Activated effector memory CD4-positive, alpha-beta T cell treated with anti-CD3 and anti-CD28 coated beads, Interleukin-2, amount 50 U/mL, for 16 hours (primary cell): Measurements from ENCODE around the gene SLC38A11.

ENCODE experiments used
- DNase-seq: peaks from one replicate; pipeline ENCODE4 v3.0.0-alpha.2; 2020

SLC38A11 gene

DNA sequence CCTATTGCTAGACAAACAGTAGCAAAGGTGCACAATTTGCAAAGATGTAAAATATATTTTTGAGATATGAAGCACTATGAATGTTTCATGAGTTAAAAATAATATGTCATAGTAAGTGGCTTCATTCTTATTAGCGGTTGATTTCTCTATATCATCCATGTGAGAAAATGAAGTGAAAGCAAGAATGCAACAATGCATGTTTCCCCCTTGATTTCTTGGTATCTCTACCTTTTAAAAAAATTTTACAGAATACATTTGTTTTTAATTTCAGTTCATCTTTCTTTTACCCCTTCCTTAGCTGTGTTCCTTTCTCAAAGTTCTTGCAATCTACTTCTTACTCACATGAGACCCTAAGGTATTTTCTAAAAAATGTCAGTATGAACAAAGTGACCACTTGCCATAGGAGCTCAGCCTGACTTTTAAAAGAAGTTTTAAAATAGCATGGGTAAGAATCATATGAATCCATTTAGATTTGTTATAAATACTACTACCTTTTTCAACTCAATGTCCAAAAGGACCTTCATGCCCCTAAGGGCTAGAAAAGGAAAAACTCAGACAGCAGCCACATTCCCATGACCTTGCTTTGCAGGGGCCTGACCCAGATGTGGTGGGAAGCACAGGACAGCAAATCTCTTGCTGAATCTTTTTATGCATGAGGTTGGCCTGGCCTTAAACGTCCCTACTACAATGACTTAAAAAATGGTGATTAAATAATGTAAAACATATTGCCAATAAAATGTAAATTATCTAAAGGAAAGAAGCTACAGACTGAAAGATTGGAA is 14.8 kb upstream of the SLC38A11 start:
- no peak for DNase-seq

DNA sequence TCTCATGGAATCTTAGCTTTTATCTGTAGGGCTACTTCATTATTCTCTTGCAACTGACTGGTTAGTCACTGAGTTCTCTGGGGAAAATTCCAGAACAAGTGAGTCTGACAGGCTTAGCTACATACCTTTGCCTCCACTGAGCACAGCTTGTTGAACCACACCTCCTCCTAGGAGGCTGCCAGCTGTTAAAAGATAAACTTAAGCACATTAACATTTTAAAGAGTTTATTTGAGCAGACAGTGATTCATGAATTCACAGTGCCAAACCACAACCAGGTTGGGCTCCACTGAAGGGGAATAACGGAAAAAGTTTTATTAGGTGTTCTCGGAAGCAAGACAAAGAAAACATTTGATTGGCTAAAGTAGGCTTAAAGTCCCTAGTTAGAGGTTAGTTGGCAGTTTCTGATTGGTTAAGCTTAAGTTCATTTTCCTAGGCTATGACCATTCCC is 12.5 kb upstream of the SLC38A11 start:
- DNase-seq = no peak

DNA sequence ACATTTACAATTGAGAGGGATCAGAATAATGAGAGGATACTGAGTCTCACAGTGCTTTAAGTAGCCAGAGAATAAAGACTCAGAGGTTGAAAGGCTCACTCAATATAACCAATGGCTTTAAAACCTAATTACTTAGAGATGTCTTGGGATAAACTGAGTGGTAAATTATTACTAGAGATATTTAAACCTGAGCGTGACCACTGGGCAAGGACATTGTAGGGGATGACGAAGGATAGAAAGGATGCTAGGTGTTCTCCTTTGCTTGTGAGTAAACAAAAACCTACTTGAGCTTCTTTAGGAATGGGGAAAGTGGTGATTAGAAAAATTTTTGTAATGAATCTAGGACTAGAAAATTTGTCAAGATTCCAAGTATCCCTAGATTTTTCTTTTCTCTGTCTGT is 12.0 kb upstream of the SLC38A11 start:
- no peak for DNase-seq

DNA sequence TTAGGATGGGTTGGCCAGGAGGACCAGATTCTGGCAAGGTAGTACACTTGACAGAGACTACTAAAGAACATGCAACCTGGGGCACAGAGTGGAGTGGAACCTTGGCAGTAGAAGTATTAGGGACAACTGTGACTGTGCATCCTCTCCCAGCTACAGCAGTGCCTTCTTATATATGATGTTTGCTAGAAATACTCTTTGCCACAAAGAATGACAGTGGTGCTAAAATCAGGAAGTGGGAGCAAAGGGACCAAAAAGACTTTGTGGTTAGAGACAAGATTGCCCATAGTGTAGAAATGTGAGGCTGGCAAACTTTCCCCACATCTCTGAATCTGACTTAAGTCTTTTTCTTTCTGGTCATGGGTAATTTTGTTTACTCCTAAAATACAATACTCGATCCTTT is 9.4 kb upstream of the SLC38A11 start:
- DNase-seq = no peak

DNA sequence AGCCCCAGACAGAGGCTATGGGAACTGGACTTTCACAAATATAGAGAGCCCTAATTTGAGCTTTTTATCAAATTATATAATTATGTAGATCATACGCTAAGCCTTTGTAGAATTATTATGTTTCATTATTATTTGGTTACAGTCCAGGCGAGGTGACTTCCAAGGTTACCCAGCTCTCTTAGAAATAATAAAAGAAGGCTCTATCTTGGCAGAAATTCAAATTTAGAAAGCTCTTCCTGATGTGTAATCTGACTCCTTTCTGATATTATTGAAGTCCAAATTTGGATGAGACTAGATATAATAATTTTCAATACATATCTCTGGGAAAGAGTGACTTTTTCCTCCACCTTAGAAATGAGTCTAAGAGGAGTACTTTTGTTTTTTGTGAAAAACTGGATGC is 4.8 kb upstream of the SLC38A11 start:
- no peak for DNase-seq

DNA sequence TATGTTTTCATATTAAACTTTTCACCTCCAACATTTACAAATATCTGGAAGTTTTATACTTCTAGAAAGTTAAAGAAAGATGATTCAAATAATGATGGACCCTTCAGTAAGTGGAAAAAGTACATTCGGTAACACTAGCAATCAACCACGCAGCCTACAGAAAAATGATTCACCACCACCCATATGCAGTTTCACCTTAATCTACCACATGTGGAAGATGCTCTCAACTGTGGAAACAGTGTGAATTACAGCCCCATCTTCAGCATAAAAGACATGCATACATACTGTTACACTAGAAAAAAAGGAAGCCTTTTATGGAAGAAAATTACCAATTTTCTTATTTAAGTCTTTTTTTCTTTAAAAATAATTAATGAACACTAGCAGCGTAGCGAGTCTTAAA is 1.1 kb downstream of the SLC38A11 start:
- DNase-seq = no peak

DNA sequence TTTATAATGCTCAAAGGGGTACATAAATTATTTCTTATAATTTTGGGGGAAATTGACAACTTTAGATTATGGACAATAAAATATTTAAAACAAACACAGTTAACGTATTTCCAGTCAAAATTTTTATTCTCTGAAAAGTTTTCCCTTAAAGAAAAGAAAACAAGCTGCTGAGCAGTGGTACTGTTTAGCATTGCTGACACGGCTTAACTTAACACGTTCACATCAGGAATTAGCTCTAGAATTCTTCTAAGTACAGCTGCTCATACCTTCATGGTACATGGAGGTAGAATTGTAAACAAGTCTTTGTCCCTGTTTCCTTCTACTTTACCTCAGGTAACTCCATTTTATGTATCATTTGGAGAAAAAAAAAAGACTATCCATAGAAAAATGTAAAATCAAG is 2.0 kb downstream of the SLC38A11 start:
- no peak for DNase-seq

DNA sequence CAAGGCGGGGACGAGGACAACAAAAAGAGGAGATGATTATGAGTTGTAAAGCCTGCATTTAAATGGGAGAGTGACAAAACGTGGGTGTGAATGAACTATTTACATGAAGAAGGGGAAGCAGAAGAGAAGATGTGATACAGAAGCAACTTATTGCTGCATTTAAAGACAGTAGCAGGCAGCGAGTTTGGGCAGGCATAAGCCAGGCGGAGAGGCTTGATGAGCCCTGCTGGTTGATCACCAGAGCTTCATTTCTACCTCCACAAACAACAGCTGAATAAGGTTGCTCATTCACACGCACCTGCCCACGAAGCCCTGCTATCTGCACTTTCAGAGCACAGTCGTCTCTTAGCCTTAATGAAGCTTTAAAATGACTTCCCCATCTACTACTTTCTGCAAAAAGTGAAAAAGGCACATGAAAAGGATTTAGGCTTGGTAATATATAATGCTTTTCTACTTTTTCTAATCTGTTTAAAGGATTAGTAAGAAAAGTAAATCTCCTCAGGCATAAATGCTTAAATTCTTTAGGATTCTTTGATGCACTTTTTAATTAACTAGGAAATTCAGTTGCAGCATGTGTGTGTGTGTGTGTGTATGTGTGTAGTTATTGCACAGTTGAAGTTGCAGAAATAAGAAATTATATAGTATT is 3.1 kb downstream of the SLC38A11 start:
- DNase-seq = no peak

DNA sequence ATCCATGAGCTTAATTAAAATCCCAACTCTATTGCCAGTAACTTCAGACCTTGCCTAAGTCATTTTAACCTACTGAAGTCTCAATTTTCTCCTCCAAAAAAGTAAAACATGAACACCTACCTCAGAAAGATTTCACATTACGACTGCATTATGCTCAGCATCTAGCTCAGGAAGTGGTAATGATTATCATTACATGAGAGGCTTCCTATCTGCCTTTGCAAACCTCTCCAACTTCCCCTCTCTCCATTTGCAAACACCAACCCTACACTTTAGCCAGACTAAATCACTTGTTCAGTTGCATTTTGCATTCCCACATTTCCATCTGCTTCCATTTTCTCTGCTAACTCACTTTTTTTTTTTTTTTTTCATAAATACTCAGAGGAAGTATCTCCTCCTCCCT is 6.8 kb downstream of the SLC38A11 start:
- no peak for DNase-seq

DNA sequence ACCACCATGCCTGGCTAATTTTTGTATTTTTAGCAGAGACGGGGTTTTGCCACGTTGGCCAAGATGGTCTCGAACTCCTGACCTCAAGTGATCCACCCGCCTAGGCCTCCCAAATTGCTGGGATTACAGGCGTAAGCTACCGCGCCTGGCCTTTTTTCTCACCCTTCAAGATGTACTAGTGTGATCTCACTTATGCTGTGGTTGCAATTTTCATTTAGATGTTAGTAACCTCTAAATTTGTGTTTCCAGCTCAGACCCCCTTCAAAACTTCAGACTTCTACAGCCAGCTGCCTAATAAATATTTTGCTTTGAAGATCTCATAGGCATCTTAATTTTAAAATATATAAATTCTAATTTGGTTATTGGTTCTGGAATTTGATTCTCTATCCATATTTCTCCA is 8.0 kb downstream of the SLC38A11 start:
- no peak for DNase-seq

DNA sequence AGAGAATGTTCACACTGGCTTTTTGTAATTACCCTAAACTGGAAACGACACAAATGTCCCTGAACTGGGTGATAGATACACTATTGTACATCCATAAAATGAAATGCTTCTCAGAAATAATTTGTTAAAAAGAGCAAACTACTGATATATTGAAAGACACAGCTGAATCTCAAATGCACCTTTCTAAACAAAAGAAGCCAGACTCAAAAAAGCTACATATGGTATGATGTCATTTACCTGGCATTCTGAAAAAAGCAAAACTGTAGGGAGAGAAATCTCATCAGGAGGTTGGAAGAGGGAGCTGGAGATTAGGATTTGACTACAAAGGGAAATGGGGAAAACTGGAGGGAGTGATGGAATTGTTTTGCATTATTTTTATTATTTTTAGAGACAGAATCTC is 12.0 kb downstream of the SLC38A11 start:
- DNase-seq = no peak

DNA sequence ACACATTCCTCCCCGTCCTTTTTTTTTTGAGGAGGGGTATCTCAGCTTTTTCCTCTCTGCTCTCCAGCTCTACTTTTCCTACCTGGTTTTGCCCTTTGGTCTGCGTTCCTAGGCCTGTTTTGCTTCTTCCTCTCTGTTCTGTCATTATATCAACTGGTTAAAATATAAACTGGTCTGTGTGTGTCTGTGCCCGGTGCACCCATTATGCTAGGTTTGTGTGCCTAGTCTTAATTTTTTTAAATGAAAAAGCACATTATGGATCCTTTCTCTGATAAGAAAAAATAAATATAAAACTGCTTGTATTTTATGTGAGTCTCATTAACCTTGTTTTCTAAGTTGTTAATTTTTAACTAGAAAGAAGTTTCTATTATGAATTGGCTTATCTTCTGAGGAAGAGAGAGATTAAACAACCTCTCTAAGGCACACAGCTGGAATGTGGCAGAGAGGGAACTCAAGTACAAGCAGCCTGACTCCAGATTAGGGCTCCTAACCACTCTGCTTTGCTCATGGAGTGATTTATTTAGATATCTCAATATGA is 17.4 kb downstream of the SLC38A11 start:
- no peak for DNase-seq

DNA sequence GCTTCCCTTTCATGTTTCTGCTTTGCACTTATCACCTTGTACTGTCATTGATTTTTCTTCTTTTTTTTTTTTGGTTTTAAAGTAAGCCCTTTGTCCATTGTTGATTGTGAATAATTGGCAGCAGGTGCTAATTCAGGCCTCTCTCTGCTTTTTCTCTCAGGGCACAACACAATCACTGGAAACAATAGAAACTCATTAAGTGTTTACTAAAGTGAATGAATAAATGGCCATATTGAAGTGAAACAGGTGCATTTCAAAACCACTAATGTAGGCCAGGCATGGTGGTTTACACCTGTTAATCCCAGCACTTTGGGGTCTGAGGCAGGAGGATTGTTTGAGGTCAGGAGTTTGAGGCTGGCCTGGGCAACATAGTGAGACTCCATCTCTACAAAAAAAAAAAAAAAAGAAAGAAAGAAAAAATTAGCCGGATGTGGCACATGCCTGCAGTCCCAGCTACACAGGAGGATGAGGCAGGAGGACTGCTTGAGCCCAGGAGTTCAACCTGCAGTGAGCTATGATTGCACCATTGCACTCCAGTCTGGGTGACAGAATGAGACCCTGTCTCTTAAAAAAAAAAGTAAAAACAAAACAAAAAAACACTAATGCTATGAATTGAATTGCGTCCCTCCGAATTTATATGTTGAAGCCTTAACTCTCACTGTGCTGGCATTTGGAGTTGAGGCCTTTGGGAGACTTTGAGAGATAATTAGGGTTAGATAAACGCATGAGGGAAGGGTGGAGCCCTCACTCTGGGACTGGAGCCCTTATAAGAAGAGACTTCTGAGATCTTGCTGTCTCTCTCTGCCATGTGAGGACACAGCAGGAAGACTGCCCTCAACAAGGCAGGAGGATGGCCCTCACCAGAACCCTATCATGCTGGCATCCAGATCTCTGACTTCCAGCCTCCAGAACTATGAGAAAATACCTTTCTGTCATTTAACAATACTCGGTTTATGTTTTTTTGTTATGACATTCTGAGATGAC is 19.9 kb downstream of the SLC38A11 start:
- DNase-seq = no peak

DNA sequence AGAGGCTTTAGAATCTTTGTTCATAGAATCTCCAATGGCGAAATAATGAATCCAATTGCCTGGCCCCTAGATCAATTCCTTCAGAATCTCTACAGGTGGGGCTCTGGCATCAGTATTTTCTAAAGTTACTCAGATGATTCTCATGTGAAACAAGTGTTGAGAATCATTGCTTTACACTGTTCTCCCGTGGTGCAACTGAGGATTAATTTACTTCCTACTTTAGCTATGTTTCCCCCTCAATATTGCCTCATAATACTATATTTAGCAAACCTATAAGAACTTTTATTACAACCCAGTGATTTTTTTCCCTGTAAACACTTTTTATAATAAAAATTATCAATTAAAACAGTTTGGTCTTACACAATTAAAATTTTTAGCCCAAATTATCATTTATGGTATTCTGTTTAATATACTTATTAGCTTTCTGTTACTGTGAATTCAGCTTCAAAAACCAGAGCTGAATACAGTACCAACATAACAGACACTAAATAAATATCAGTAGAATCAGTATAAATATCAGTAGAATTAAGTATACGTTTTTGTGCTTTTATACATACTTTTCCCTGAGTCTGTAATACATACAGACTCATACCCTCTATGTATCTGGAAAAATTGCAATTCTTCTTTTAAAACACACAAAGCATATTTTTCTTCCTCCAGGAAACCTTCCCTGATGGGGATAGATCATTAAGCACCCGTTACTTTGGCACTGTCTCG is 20.8 kb downstream of the SLC38A11 start:
- DNase-seq = no peak

DNA sequence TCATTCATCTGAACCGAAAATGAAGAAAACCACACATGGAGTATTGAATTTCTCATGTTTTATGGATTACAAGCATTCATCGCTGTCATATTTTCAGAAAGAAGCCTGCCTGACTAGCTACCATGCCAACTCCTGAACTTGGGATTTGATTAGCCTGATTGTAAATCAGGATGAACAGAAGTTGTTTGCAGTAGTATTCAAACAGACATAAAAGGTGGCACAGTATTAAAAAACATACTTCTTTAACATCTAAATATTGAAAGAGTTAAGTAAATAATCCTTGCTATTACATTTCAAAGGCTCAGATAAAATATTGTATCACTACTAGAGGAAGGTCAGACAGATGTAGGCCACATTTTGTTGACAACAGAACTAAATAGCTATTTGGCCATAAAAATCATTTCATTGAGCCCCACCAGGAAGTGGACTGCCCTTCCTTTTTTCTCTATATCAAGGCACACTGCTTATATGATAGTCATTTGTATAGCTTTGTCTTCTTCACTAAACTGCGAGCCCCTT is 21.6 kb downstream of the SLC38A11 start:
- no peak for DNase-seq

DNA sequence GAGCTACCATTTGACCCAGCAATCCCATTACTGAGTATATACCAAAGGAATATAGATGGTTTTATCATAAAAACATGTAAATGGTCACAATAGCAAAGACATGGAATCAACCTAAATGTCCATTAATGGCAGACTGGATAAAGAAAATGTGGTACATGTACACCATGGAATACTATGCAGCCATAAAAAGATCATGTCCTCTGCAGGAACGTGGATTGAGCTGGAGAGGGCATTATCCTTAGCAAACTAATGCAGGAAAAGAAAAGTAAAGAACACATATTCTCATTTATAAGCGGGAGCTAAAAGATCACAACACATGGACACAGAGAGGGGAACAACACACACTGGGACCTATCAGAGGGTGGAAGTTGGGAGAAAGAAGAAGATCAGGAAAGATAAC is 22.9 kb downstream of the SLC38A11 start:
- DNase-seq = no peak

DNA sequence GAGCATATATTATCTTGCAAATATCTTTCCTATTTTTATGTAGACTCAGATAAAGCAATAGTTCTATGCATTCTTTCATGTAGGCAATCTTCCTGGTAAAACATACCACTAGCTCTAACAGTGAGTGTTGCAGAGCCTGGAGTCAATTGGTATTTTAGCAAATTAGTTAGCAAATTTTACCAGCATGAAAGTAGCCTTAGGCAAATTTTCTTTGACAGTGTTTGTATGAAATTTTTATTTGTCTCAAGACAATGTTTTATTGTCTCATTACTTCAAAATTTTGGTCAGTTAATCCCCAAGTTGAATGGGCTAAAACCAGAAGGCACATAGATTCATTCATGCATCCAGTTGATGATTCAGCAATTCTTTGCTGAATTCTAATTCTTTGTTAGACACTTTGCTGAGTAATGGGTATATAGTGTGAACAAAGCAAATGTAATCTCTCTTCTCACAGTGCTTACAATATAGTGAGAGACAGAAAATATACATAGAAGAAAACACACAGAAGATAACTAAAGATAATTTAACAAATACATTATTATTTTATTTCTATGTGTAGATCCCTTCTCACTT is 27.1 kb downstream of the SLC38A11 start:
- no peak for DNase-seq

DNA sequence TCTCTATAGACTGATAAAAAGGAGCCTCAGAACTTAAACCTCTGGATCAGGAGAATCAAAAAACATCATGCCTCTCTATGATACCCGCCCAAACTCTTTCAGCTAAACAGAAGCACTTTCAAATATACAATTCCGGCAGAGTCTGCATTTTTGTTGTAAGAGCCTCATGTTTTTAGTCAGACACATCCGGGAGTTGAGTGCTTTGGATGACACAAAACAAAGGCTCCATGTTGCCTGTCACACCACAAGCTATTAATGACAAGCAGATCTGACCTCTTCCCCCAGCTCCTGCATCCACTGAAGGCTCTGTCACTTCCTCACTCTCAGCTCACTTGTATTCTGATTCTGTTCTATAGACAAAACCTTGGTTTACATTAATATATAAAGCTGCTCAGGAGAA is 33.2 kb downstream of the SLC38A11 start:
- DNase-seq = no peak

DNA sequence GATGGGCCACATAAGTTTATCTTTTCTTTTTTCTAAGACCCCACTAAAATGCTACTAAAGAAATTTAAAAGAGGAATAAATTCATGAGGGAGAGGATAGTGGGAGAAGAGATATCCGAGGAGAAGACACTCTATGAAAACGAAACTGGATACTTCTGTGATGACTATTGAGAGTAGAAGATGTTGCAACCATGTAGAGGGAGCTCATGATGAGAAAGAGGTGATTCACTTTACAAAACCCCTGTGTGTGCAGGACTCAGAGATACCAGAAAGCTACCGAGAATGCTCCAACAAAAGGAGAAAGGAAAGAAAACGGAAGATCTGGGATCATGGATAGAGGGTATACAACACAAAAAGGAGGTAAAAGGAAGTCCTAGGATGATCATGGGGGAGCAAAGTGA is 34.9 kb downstream of the SLC38A11 start:
- no peak for DNase-seq

DNA sequence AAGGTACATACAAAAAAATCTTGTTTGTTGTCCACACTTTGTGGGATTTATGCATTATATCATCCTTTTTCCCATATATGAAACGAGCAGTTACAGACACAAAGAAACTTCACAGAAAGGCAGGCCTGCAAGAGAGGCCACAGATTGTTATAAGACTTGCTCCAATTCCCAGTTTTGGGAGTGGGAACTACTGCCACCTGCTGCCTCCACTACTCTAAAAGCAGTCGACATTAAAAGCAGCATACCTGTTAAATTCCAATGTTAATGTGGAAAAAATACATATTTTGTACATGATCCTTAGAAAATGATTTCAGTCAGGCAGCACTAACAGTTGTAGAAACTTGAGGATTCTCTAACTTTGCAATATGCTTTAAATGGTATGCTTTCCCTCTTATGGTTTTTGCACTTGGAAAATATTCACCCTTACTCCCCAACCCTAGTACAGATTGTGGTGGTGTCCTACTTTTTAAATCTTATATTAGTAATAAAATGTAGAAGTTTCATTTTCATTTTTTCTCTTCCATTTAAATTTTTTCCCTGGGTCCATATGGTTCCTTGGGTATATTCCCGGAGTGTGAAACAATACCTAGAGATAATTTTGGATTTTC is 37.9 kb downstream of the SLC38A11 start:
- DNase-seq = no peak

DNA sequence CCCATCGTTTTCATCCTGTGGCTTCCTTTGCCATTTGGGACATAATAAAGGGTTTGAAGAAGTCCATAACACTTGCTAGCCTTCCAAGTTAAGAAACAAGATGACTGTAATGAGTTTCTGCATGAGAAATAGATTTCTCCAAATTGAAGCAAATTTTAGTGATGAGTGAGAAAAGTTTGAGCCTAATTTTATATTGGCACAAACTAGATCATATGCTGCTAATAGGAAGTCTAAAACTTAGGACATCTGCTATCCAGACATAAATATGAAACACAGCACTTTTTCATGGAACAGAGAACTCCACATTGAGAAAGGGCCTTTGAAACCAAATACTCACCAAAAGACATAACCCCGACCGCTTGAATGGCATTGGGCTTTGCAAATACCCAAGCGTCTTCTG is 39.8 kb downstream of the SLC38A11 start:
- no peak for DNase-seq
